ENCODE data around the gene TMCC1.

The TMCC1 gene

DNA sequence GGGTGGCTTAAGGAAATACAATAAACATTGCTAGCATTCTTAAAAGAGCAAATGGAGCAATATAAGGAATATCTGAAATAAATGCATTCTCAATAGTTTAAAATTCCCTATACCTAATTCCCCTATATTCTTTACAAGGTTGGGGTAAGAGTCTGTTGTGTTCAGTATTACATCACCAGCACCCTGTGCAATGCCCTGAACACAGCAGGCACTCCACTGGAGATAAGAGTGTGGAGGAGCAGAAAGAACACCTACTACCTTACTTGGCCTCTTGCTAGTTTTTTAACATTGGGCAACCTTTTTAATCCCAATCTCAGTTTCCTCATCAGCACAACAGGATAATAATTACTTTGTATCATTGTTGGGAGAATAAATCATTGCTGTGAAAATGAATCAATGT lies 146.9 kb downstream of the TMCC1 start:
- no peak overlapping the region for H3K4me3 ChIP-seq (ENCODE audit: low read length)
- no peak for DNase-seq (ENCODE audit: low read depth, low spot score)

DNA sequence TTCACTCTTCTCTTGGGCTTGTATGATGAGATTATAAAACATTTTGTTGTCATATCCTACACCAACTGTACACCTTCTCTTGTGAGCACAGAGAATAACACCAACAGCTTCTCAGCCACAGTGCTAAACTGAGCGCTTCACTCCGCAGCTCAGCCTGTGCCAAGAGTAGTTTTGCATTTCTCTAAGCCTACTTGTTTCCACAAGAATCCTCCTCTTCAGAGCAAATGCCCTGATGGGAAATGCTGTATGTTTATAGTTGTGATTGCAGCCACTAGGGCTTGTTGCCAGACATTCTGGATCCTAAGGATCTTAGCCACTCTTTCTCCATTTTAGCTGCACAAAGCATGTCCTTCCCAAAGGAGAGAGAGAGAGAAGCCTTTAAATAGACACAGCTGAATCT lies 148.3 kb downstream of the TMCC1 start:
- no peak overlapping the region for H3K4me3 ChIP-seq (ENCODE audit: low read length)
- DNase-seq (ENCODE audit: low read depth, low spot score) = no peak

DNA sequence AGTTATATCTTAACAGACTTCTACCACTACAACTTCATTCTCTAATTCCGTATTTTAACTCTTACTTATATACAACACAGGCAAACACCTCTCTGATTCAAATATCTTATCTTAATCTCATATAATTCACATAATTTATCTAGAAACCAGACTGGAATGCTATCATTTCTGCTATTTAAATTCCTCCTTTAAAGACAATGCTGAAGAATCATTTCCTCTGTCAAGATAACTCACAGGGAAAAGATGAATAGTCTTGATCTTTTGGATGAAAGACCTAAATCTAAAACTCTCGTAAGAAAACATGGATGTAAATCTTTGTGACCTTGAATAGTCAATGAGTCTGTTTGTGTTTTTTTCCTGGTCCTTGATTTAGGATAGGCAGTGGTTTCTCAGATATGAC lies 151.7 kb downstream of the TMCC1 start:
- no peak for DNase-seq (ENCODE audit: low read depth, low spot score)
- no peak overlapping the region for H3K4me3 ChIP-seq (ENCODE audit: low read length)

DNA sequence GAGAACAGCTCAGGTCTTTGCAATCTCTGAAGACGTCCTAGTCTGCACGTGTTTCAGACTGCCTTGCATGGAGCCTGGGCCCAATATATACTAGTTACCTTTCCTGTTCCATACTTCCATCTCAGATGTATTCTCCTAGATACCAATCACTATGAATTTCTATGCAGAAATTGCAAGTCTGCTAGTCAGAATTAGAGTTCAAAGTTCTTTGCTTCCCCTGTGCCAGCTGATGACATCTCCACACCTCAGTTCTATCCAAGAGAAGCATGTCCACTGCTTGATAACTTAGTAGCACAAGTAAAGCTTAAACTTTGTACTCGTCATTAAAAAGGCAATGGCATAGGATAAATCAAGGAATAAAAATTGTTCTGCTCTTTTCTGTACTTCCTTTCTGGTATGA lies 153.4 kb downstream of the TMCC1 start:
- no peak overlapping the region for H3K4me3 ChIP-seq (ENCODE audit: low read length)
- DNase-seq (ENCODE audit: low read depth, low spot score) = no peak

DNA sequence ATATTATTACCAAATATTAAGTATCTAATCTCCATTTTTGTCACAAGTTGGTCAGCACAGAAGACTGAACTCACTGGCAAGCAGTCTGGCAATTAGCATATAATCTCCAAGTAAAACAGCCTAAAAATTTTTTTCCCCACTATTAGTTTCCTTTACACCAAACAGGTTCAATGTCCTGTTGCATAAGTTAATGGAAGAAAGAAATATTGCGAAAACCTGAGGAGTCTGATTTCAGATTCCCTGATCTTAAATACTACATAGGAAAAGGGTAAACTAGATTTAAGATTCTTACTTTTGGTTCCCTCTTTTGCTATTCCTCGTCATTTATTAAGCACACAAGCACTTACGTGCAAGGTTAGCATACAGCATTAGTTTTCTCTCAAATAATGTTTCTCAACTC lies 153.9 kb downstream of the TMCC1 start:
- no peak for DNase-seq (ENCODE audit: low read depth, low spot score)
- no peak overlapping the region for H3K4me3 ChIP-seq (ENCODE audit: low read length)

DNA sequence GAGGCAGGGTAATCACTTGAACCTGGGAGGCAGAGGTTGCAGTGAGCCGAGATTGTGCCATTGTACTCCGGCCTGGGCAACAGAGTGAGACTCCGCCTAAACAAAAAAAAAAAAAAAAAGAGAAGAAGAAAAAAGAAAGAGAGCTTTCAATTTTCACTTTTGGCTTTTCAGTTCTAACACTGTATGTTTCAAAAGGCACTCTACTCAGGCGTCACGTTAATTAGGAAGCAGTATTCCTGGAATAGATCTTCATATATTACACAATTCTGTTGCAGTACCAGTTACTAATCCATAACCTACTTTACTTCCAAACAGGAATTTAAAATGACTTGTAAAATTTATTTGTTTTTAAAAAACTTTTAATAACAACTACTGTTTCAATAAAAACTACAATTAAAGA lies 155.3 kb downstream of the TMCC1 start:
- no peak overlapping the region for H3K4me3 ChIP-seq (ENCODE audit: low read length)
- DNase-seq (ENCODE audit: low read depth, low spot score) = no peak

DNA sequence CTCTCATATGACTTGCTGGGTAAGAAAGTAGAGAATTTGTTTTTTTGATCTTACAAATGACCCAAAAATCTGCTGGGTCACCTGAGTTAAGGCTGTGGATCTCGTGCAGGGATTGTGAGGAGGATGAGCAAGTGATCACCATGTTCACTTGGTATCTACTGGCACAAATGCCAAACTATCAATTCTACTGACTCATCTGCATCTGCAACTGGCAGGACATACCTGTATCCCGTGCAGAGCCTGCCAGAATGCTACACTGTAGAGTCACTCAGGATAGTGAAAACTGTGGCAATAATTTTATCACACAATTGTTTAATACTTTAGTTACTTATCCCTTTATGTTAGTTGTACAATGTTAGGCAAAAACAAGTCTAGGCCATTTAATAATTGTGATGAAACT lies 157.4 kb downstream of the TMCC1 start:
- no peak for DNase-seq (ENCODE audit: low read depth, low spot score)
- no peak overlapping the region for H3K4me3 ChIP-seq (ENCODE audit: low read length)

DNA sequence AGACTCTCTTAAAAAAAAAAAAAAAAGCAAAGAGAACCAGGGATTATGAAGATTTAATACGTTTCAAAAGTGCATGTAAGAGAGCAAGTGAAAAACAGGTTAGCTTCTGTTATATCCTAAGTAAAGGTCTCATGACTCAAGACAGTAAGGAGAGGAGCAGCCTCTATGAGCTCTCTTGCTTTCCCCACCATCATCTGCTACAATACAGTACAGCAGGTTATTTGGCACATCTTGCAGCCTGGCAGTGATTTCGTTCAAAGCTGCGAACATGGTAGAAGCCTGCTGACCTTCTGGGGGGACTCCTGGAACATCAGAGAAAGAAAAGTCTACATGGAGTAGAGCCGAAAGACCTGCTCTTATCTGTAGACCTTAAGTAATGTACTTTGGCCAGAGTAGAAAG lies 157.9 kb downstream of the TMCC1 start:
- no peak overlapping the region for H3K4me3 ChIP-seq (ENCODE audit: low read length)

DNA sequence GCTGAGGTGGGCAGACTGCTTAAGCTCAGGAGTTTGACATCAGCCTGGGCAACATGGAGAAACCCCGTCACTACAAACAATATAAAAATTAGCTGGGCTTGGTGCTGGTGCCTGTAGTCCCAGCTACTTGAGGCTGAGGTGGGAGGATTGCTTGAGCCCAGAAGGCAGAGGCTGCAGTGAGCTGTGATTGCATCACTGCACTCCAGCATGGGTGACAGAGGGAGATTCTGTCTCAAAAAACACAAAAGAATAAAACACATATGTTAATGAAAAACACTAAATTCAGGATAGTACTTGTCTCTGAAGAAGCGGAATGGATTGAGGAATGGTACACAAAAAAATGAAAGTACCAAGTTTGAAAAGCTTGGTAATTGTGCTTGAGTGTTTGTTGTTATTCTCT lies 159.1 kb downstream of the TMCC1 start:
- no peak for DNase-seq (ENCODE audit: low read depth, low spot score)
- H3K4me3 ChIP-seq (ENCODE audit: low read length) = no peak overlapping the region

More for the DNA sequence above, 157.9 kb downstream of the TMCC1 start:
- DNase-seq (ENCODE audit: low read depth, low spot score) = no peak

DNA sequence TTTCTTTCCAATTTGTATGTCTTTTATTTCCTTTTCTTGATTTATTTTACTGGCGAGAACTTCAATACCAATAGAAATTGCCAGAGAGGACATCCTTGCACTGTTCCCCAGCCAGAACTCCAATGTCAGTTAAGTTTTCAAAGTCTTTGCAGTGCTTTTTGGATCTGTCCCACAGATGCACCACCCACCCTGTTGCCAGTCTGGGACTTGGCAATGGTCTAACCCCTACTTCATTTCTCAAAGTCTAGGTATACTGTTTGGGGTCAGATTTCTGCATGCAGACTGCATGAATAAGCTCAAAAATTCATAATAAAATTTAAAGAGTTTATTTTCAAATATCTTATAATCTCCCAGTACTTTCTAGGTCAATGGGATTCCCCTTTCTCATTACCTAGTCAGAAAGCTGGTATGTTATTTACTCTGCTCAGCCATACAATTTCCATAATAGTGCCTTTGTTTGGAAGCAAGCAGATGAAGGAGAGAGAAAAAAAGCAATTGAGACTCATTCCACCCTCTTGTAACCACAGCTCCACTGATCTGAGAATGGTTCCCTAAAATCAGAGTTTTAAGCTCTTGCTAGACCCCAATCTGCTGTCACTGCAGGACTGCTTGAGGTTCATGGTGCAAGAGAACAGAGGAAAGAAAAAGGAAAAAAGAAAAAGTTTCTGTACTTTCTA lies 161.2 kb downstream of the TMCC1 start:
- H3K4me3 ChIP-seq (ENCODE audit: low read length) = no peak overlapping the region
- DNase-seq (ENCODE audit: low read depth, low spot score) = no peak

DNA sequence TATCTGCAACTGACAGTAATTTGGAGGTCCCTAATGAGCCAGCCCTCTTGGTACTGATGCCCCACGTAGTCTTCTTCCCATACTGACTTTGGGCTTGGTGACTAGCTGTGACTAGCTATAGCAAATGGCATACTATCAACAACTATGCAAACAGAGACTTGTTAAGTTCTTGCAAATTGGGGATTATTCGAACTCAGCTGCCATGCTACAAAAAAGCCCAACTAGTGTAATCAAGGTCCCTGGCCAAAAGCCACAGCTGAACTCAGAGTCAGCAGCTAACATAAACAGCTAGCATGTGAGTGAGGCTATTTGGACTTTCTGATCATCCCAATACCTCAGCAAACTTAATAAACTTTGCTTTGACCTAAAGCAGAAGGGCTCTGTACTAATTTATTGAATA lies 165.8 kb downstream of the TMCC1 start:
- no peak for DNase-seq (ENCODE audit: low read depth, low spot score)
- H3K4me3 ChIP-seq (ENCODE audit: low read length) = no peak overlapping the region

DNA sequence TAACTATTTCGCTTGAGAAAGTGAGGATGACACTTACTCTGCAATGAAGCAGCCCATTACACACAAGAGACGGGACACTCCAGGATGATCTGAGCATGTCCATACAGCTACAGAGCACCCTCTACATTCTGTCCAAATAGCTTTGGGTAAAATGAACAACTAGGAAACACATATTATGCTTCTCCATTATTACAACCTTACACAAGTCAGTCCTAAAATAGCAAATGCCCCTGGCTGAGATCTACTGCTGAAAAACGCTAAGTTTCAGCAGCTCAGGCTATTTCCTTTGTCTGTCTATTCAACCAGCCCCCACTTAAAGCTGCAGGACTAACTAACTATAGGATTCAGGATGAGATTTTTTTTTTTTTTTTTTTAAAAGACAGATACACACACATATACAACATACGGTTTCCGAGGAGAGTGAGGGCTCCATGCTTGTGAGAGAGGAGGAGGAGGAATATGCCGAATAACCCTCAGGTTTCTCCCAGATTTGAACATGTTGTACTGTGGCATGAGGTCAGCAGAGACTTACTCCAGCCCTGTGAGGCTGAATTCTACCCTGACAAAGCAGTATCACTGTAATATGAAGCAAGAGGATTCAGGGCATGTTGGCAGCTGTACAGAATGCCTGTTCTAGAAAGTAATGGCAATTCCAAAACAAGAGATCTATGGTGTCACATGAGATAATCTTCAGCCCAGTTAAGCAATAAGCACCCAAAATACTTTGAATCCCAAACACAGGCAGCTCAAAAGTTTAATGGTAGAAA lies 169.8 kb downstream of the TMCC1 start:
- no peak for DNase-seq (ENCODE audit: low read depth, low spot score)
- no peak overlapping the region for H3K4me3 ChIP-seq (ENCODE audit: low read length)

DNA sequence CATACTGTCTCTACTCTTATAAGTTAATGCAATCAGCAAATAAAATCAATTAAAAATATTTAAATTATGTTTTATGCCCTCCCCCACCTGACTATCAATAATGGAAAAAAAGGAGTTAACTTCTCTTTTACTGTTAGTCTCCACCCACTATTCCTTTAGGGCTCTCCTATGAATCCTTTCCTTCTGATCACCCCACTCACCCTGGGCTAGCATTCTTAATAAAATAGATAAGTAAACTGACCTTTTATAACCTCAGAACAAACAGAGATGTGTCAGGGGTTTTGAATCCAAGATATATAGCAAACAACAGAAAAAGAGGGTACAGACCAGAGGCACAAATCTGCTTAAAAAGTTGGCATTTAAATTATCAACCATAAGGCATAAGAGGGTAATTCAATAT lies 171.0 kb downstream of the TMCC1 start:
- no peak for DNase-seq (ENCODE audit: low read depth, low spot score)
- H3K4me3 ChIP-seq (ENCODE audit: low read length) = no peak overlapping the region

DNA sequence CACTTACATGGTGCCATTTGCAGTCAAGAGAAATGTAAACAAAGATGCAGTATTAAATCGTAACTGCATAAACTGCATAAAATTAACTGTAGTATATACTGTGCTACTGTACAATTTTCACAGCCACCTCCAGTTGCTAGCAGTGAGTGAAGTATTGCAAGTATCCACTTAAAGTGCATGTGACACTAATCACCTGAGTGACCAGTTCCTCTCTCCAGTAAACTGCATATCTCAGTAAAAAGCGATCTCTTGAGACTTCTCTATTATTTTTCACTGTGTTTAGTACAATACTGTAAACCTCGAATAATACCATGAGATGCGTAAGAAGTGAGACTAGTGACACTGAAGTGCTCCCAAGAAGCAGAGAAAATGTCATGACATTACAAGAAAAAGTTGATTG lies 175.3 kb downstream of the TMCC1 start:
- DNase-seq (ENCODE audit: low read depth, low spot score) = no peak
- H3K4me3 ChIP-seq (ENCODE audit: low read length) = no peak overlapping the region

DNA sequence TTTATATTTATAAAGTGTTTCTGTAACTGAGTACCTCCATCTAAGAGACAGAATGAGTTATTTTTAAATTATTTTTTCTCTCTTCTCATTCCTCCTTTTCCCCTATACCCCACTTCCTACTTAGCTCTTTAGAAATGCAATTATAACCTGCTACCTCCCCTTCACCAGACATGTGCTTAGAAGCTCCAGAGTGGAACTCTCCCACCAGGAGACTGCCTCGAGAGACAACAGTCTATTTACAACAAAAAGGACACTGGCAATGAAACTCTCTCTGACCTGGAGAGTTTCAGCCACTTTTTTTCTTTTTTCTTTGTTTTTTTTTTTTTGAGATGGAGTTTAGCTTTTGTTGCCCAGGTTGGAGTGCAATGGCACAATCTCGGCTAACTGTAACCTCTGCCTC lies 177.7 kb downstream of the TMCC1 start:
- DNase-seq (ENCODE audit: low read depth, low spot score) = no peak
- H3K4me3 ChIP-seq (ENCODE audit: low read length) = no peak overlapping the region

DNA sequence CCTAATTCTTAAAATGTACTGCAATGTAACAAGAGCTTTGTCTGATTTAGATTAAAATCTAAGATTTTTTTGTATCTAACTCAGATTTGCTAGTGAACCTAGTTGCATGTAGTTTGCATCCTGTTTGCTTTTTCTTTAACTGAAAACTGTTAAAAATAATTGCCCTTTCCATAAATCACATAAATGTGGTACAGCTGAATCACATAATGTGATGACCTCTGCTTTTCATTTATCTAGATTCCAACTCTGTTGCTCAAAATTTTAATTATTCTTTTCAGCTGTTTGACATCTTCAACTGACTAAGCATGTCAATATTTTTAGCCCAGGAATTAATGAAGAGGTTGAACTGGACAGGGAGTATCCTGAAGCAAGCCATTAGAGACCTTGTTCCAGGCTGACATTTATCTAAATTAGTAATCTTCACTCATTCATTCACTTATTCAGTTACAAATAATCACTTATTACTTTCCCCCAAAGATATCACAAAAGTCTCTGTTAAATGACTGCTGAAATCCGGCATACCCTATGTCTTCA lies 185.1 kb downstream of the TMCC1 start:
- no peak for DNase-seq (ENCODE audit: low read depth, low spot score)

DNA sequence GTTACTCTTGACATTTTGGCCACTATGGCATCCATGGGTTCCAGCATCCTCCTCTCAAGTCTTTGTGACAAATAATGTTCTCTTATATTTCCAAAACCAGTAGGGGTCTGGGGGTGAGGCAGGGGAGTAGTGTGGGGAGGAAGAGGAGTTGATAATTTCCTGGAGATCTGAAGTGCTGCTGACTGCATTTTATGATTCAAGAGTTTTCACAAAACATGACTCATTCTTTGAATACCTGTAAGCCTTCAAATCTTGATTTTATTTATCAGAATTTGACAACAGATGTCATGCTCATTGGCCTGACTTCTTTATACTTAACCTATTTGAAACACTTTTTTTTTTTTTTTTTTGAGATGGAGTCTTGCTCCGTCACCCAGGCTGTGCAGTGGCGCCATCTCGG lies 188.2 kb downstream of the TMCC1 start:
- H3K4me3 ChIP-seq (ENCODE audit: low read length) = no peak overlapping the region
- no peak for DNase-seq (ENCODE audit: low read depth, low spot score)

More for the DNA sequence above, 185.1 kb downstream of the TMCC1 start:
- H3K4me3 ChIP-seq (ENCODE audit: low read length) = no peak overlapping the region

DNA sequence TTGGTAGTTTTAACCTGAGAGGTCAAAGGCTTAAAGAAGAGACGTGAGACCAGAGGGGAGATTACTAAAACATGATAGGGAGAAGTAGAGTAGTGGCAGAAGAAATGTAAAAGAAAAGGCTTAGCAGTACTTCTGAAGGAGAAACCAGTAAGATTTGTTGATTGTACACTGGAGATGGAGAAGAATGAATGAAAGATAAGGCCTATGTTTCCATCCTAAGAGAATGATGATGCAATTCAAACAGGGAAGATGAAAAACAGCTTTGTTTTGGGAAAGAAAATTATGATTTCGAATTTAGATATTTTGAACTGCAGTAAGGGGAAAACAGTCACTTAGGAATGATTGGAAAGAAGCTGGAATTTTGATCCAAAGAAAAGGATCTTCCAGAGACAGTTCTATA lies 189.6 kb downstream of the TMCC1 start:
- H3K4me3 ChIP-seq (ENCODE audit: low read length) = no peak overlapping the region
- DNase-seq (ENCODE audit: low read depth, low spot score) = no peak

DNA sequence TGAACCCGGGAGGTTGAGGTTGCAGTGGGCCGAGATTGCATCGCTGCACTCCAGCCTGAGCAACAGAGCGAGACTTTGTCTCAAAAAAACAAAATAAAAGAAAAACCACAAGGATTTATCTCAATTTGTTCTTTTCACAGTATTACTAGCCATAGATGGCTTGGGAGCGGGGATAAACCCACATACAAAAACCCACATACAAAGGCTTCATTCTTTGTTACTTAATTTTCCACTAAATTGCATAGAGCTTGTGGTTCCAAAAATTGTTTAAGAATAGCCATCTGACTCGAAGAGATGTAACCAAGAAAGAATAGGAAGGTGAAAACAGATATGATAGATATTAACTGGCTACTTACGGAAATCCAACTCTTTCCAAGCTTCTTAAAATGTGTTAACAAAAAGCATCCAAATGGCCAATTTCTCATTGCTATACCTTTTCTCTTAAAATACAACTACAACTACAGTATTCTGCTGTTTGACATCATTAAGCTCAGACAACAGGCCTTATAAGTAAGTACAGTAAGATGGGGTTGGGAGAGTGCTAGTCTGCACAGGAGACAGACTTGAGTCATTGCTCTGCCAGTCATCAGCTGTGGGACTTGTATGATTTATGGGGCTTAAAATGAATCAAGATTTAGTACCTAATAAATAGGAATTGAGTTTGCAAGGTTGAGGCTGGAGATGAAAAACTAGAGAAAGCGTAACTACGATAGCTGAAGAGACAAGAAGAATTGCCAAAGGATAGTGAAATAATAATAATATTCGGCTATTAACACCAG lies 190.4 kb downstream of the TMCC1 start:
- no peak overlapping the region for H3K4me3 ChIP-seq (ENCODE audit: low read length)
- DNase-seq (ENCODE audit: low read depth, low spot score) = no peak

DNA sequence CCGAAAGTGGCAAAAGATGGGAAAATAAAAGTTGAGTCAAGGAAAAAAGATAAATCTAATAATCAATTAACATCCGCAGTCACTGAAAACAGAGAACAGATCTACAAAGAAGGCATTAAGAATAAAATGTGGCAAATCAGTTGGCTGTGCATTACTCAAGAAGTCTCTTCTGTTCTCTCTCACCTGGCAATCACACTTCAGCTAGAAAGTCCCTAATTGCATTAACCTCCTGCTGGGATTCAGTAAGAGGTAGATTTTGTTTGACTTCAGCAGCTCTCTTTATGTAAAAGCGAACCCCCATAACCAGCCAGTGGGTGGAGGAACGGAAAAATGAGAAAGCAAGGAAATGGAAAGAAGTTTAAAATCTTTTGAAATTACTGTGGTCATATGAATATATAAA lies 192.3 kb downstream of the TMCC1 start:
- no peak overlapping the region for H3K4me3 ChIP-seq (ENCODE audit: low read length)
- DNase-seq (ENCODE audit: low read depth, low spot score) = no peak

Data from Jurkat, Clone E6-1 (cell line).